ENCODE measurements around the gene CST9L.

DNA sequence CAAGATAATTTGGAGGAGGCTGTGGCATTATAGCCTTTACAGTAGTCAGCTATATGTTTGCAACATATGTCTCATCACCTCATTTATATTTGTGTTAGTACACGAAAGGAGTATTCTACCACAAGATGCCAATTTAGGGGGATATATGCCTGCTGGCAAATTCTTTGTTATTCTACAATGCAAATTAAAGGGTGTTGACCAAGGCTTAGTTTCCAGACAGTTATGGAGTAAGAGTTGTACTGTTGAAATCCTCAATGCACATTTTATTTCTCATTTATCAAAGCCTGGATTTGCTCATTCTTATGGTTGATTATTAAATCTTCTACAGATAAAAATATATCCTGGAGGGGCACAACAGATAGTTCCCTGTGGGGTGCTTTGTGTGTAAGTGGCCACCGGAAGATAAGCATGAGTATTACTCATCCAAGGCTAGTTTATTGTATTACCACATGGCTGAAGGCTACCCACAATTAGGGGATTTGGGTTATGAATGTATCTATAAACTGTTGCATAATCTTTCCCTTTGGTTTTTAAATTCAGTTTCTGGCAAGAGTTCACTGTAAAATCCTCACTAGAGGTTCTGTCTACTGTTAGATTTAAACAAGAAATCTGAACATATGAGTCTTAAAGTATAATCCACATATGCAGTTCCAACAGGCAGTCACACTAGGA is 28.4 kb upstream of the CST9L start:
- TF ChIP-seq, protein P1, sequence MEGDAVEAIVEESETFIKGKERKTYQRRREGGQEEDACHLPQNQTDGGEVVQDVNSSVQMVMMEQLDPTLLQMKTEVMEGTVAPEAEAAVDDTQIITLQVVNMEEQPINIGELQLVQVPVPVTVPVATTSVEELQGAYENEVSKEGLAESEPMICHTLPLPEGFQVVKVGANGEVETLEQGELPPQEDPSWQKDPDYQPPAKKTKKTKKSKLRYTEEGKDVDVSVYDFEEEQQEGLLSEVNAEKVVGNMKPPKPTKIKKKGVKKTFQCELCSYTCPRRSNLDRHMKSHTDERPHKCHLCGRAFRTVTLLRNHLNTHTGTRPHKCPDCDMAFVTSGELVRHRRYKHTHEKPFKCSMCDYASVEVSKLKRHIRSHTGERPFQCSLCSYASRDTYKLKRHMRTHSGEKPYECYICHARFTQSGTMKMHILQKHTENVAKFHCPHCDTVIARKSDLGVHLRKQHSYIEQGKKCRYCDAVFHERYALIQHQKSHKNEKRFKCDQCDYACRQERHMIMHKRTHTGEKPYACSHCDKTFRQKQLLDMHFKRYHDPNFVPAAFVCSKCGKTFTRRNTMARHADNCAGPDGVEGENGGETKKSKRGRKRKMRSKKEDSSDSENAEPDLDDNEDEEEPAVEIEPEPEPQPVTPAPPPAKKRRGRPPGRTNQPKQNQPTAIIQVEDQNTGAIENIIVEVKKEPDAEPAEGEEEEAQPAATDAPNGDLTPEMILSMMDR (conservative IDR thresholded peaks at IDR 0.05; ENCODE audit: low read depth, low read length), result no peak
- no peak for TF ChIP-seq EZH2 (IDR thresholded peaks at IDR 0.05; ENCODE audit: low read length, unreplicated experiment)

All from PC-3 (cell line).